Fibroblast of villous mesenchyme (primary cell): ENCODE results near the gene EDA. TPM values are rescaled to one million over a fixed set of nuclear protein-coding genes. Genes with fewer than 3 reads are reported as not detected.

Experiments used
- DNase-seq: peaks from one replicate; pipeline ENCODE4 v3.0.0-alpha.2; 2010; ENCODE audit warnings: low read depth
- H3K4me3 ChIP-seq: 2 replicates; pipeline ENCODE4 v1.5.1; 2011; ENCODE audit warnings: low read depth, mild to moderate bottlenecking, low read length
- CTCF ChIP-seq: IDR thresholded peaks from 2 replicates; pipeline ENCODE4 v1.5.1; 2012; ENCODE audit warnings: low read depth, mild to moderate bottlenecking, low read length; ENCODE audit not compliant: insufficient read depth
- total RNA-seq: library from RNA; depleted of rRNA; stranded (reverse); fragments of >200 nt; gene quantifications from 2 replicates; pipeline ENCODE4 v1.2.3, GENCODE V29; 2012

EDA gene
- total RNA-seq, 1 donor: not detected

DNA sequence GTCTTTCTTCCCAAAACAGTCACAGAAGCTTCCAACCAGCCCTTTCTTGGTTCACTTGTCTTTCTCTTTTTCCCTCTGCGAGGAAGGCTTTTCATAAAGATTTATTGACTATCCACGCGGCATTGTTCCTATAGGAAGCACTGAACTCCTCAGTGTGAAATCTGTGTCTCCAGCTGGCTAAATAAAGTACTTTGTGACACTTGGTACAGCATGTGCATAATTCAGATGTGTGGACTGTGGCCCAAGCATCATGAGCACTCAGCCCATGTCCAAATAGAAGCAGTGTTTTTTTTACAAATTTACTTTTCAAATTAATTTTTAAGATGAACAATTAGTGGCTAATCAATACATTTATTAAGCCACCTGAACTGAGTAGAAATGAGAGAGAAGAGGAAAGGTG, 146.4 kb downstream of the EDA start:
- no peak for DNase-seq
- no peak overlapping the region for H3K4me3 ChIP-seq
- TF ChIP-seq CTCF: no peak

DNA sequence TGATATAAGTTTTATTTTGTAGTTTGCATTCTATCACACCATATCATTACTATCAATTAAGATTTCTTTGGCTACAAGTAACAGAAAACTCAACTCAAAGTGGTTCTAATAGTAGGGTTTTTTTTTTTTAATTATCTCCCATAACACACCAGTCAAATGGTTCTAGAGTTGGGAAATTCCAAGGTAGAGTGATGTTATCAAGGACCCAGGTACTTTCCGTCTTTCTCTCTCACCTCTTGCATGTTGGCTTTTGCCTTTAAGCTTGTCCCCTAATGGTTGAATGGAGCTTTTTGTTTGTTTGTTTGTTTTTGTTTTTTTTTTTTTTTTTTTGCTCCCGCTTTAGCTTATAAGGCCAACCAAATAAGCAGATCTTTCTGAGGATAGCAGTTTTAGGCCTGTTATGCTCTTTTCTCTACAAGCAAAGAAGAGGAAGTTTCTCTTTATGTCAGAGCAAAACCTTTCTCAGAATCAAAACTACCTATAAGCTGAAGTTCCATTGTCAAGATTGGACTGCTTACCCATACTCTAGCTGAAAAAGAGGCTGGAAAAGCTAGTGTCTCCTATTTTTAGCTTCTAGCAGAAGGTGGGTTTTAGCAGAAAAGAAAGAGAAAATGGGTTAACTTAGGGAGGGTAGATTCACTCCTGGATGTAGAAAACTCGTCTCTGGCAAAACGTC, 177.5 kb downstream of the EDA start:
- DNase-seq: no peak
- TF ChIP-seq CTCF: no peak
- no peak overlapping the region for H3K4me3 ChIP-seq

GRCh38 chrX:69795702-69796101, 179.8 kb downstream of the EDA start:
- H3K4me3 ChIP-seq: no peak overlapping the region
- no peak for DNase-seq
- no peak for TF ChIP-seq CTCF

DNA sequence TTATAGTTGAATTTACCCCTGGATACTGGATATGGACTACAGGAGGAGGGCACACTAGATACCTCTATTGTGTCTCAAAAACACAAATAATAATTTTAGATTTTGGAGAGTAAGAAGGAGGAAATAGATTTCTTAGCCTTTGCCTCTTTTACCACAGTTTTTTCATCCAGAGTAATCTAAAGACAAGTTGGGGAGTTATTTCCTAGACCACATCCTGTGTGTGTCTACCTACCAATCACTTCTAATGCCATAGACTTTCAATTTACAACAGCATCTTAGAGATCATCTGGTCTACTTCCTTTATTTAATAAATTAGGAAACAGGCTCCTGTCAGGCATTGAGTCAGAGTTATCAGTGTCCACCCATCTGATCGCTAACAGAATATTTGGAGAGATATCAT, 191.5 kb downstream of the EDA start:
- H3K4me3 ChIP-seq: no peak overlapping the region
- no peak for TF ChIP-seq CTCF
- DNase-seq: no peak

- TF ChIP-seq CTCF: no peak
- H3K4me3 ChIP-seq: no peak overlapping the region
- no peak for DNase-seq
Measured at GRCh38 chrX:69808375-69808774, 192.5 kb downstream of the EDA start.

DNA sequence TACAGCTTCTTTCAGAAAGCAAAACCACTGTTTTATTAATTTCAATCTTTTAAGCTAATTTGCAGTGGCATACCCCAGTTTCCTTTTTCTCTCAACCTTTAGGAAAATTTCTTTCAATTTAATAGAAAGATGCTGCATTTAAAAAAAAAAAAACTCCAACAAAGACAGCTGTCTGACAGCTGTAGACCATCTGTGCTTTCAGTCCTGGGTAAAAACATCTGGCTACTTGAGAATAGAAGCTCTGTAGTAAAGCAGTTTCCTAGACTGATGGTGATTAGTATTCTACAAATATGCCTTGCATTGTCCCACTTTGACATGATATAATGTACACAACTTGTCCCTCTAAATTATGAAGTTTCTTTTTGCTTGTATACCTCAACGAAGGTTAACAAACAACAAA, 197.8 kb downstream of the EDA start:
- DNase-seq: no peak
- TF ChIP-seq CTCF: no peak

GRCh38 chrX:69815063-69815462, 199.2 kb downstream of the EDA start:
- no peak for DNase-seq
- no peak for TF ChIP-seq CTCF
- H3K4me3 ChIP-seq: no peak overlapping the region

More for the DNA sequence above, 197.8 kb downstream of the EDA start:
- H3K4me3 ChIP-seq: no peak overlapping the region
